B cell (primary cell): ENCODE measurements around the gene POFUT2.

Experiments
- CTCF ChIP-seq: fragments of 200-600 bp; IDR thresholded peaks from one replicate; pipeline ENCODE4 v1.8.0; 2022; ENCODE audit warnings: antibody characterized with exemption, mild to moderate bottlenecking
- EZH2 ChIP-seq: IDR thresholded peaks from 2 replicates; pipeline ENCODE4 v1.6.1; 2012; ENCODE audit warnings: borderline replicate concordance, low read depth, mild to moderate bottlenecking, moderate library complexity, low read length; ENCODE audit not compliant: insufficient read depth, poor library complexity, severe bottlenecking

GRCh38 chr21:45228171-45228641, 59.5 kb downstream of the POFUT2 start:
- TF ChIP-seq CTCF, result no peak
- TF ChIP-seq EZH2, result no peak
